Natural killer cell (primary cell): ENCODE measurements around the gene PCNX1. TPM values are rescaled to one million over a fixed set of nuclear protein-coding genes. Genes with fewer than 3 reads are reported as not detected.

Source experiments
- ATAC-seq, 3 donors: fragments of 150-1000 bp in 2 of 3; fragments of 200-7000 bp in 1 of 3; cut with Tn5 transposase; 1 replicate in 1 of 3; 2 replicates in 2 of 3; pipeline ENCODE4 v1.10.0; 2021; ENCODE audit warnings: mild to moderate bottlenecking in 2 of 3, moderate library complexity in 2 of 3
- DNase-seq, 2 donors: peaks; one replicate each; pipeline versions ENCODE4 v3.0.0 to v3.0.0-alpha.2; 2013 to 2021; ENCODE audit warnings: mixed read lengths in 1 of 2
- H3K27ac ChIP-seq: one replicate; pipeline ENCODE4 v1.5.1; 2013; ENCODE audit warnings: mild to moderate bottlenecking, low read length
- H3K27me3 ChIP-seq: one replicate; pipeline ENCODE4 v1.6.1; 2013; ENCODE audit warnings: low read length; ENCODE audit not compliant: control insufficient read depth, insufficient read depth
- H3K36me3 ChIP-seq: one replicate; pipeline ENCODE4 v1.6.1; 2013; ENCODE audit warnings: low read length; ENCODE audit not compliant: control insufficient read depth, insufficient read depth
- H3K4me1 ChIP-seq: one replicate; pipeline ENCODE4 v1.6.1; 2013; ENCODE audit warnings: low read length; ENCODE audit not compliant: control insufficient read depth, insufficient read depth
- H3K4me3 ChIP-seq: one replicate; pipeline ENCODE4 v1.5.1; 2013; ENCODE audit warnings: low read length
- H3K9me3 ChIP-seq: one replicate; pipeline ENCODE4 v1.6.1; 2013; ENCODE audit warnings: low read length; ENCODE audit not compliant: control insufficient read depth, insufficient read depth
- H3K27ac Mint-ChIP-seq, 2 donors: one replicate each; pipeline ENCODE4 v1.8.0; 2022; ENCODE audit warnings: mild to moderate bottlenecking in 2 of 2, mixed read lengths in 2 of 2, moderate library complexity in 1 of 2
- H3K27me3 Mint-ChIP-seq, 2 donors: one replicate each; pipeline ENCODE4 v1.8.0; 2022; ENCODE audit warnings: low read depth in 2 of 2, mixed read lengths in 2 of 2
- H3K36me3 Mint-ChIP-seq: one replicate; pipeline ENCODE4 v1.8.0; 2022; ENCODE audit warnings: mixed read lengths
- H3K4me1 Mint-ChIP-seq, 2 donors: one replicate each; pipeline ENCODE4 v1.8.0; 2022; ENCODE audit warnings: mixed read lengths in 2 of 2
- H3K4me3 Mint-ChIP-seq: one replicate; pipeline ENCODE4 v1.8.0; 2022; ENCODE audit warnings: mild to moderate bottlenecking, moderate library complexity, mixed read lengths
- H3K9me3 Mint-ChIP-seq, 2 donors: one replicate each; pipeline ENCODE4 v1.8.0; 2022; ENCODE audit warnings: mixed read lengths in 2 of 2
- WGBS: methylation state at CpG from one replicate; pipeline ENCODE4 v1.1.7; 2013; ENCODE audit warnings: missing lambda C conversion rate; ENCODE audit not compliant: insufficient coverage; 5-methylcytosine and 5-hydroxymethylcytosine counted together
- intact Hi-C: fragments of 100-400 bp; cut with micrococcal nuclease; formaldehyde crosslinking; loops from one replicate; pipeline ENCODE4 v1.14.2; 2022
- total RNA-seq, 4 donors: library from RNA; stranded (reverse); fragments of 120-200 nt in 1 of 4; gene quantifications; one replicate each; pipeline versions ENCODE4 v1.2.3 to v1.2.4, GENCODE V29; 2013 to 2022
- TF ChIP-seq, protein P1 (sequence below): fragments of 200-600 bp; IDR thresholded peaks from one replicate; pipeline ENCODE4 v1.8.0; 2022; ENCODE audit warnings: antibody characterized with exemption

PCNX1 gene
- total RNA-seq, 3 donors from 2014 or later (not counting 1 experiment from before 2014, with no cell fraction given), result 79.8 to 124 (median 119) TPM

DNA sequence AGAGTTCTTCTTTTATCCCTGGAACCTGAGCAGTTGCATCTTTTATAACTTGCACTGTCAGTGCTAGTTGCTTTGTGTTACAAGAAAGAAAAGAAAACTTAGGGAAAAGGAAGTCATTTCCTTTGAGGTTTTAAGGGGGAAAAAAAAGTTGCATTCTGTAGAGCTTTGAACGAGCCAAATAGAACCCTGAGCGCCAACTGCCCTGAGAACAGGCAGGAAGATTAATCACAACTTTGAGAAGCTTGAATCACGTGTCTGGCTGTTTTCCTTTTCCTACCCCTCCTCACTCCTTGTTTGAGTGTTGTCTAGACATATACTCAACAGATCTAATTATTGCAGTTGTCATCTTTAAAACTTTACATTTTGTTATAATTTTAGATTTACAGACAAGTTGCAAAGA is 12.5 kb downstream of the PCNX1 start:
- Histone ChIP-seq H3K9me3 (no peaks in the 10 kb centered on the region), H3K27me3 (no peaks in the 10 kb centered on the region), H3K27ac (no peak overlapping the region), H3K36me3 (peaks cover 3% of the 10 kb centered on the region), H3K4me1 (peaks cover 12% of the 10 kb centered on the region), H3K4me3 (no peak overlapping the region)
- Mint-ChIP-seq H3K4me1 (peaks cover 64 to 78% of the 10 kb centered on the region in 2 donors), H3K9me3 (no peaks in the 10 kb centered on the region), H3K27me3 (no peaks in the 10 kb centered on the region), H3K4me3 (peak overlapping the region; percentile 62), H3K36me3 (no peaks in the 10 kb centered on the region), H3K27ac (peak overlapping the region; percentile 74 to 82)
- 5% methylated on average over 2 of the region's 3 CpGs for WGBS
- intact Hi-C loops, result no loop called here
- ATAC-seq, result peak in 2 of 3 donors; percentile 43 to 44
- TF ChIP-seq, protein P1, sequence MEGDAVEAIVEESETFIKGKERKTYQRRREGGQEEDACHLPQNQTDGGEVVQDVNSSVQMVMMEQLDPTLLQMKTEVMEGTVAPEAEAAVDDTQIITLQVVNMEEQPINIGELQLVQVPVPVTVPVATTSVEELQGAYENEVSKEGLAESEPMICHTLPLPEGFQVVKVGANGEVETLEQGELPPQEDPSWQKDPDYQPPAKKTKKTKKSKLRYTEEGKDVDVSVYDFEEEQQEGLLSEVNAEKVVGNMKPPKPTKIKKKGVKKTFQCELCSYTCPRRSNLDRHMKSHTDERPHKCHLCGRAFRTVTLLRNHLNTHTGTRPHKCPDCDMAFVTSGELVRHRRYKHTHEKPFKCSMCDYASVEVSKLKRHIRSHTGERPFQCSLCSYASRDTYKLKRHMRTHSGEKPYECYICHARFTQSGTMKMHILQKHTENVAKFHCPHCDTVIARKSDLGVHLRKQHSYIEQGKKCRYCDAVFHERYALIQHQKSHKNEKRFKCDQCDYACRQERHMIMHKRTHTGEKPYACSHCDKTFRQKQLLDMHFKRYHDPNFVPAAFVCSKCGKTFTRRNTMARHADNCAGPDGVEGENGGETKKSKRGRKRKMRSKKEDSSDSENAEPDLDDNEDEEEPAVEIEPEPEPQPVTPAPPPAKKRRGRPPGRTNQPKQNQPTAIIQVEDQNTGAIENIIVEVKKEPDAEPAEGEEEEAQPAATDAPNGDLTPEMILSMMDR, result no peak
- DNase-seq, result peak in 1 of 2 donors; percentile 50

DNA sequence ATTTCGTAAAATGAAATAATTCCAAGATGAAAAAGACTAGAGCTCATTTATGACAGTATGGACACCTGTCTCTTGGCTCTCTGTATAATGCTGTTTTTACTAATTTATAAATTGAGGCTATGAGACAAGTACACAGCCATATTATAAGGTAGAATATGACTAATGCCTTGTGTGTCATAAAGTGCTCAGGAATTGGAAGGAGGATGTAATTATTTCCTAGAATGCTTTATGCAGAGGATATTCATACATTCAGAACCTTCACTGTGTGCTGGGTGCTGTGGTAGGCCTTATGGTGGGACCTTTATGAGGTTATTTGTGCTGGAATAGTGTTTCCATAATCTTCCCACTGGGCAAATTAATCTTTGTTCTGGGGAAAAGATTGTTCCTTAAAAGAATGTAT is 13.3 kb downstream of the PCNX1 start:
- TF ChIP-seq, protein P1, result no peak
- peak overlapping the region; percentile 74 to 82 for H3K27ac Mint-ChIP-seq
- H3K9me3 ChIP-seq, result no peaks in the 10 kb centered on the region
- H3K36me3 Mint-ChIP-seq, result no peaks in the 10 kb centered on the region
- H3K4me1 Mint-ChIP-seq, result peaks cover 63 to 85% of the 10 kb centered on the region in 2 donors
- no peak overlapping the region for H3K4me3 ChIP-seq
- H3K4me1 ChIP-seq, result peaks cover 15% of the 10 kb centered on the region
- no peaks in the 10 kb centered on the region for H3K27me3 ChIP-seq
- intact Hi-C loops, result no loop called here
- peaks cover 3% of the 10 kb centered on the region for H3K36me3 ChIP-seq
- WGBS, result 100% methylated on average over 1 of the region's 1 CpG
- no peaks in the 10 kb centered on the region for H3K9me3 Mint-ChIP-seq
- DNase-seq, result no peak
- no peak overlapping the region for H3K4me3 Mint-ChIP-seq
- ATAC-seq, result peak in 1 of 3 donors; percentile 16
- no peaks in the 10 kb centered on the region for H3K27me3 Mint-ChIP-seq
- H3K27ac ChIP-seq, result no peak overlapping the region

DNA sequence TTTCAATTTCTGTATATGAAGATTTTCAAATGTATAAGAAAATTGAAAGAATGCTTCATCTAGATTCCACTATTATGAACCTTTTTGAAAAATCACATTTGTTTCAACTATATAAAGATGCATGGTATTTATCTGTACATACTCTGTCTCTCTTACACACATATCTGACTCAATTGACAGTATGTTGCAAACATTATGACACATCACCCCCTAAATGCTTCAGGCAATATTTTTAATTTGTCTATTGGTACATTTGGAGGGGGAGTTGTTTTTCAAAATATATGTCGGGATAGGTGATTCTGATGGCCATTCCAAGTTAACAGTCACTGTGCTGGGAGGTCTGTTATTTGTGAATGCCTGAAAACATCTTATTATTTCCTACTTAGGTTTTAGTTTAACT is 14.4 kb downstream of the PCNX1 start:
- Mint-ChIP-seq H3K27me3 (no peaks in the 10 kb centered on the region), H3K4me1 (peaks cover 64 to 85% of the 10 kb centered on the region in 2 donors), H3K36me3 (no peaks in the 10 kb centered on the region), H3K27ac (peak overlapping the region; percentile 49 to 82), H3K4me3 (no peak overlapping the region), H3K9me3 (no peaks in the 10 kb centered on the region)
- 80% methylated on average over 1 of the region's 1 CpG for WGBS
- peaks cover 23% of the 10 kb centered on the region for H3K4me1 ChIP-seq
- TF ChIP-seq, protein P1, result no peak
- intact Hi-C loops, result no loop called here
- H3K27ac ChIP-seq, result no peak overlapping the region
- H3K36me3 ChIP-seq, result peaks cover 3% of the 10 kb centered on the region
- DNase-seq, result no peak
- ATAC-seq, result no peak
- no peak overlapping the region for H3K4me3 ChIP-seq
- no peaks in the 10 kb centered on the region for H3K27me3 ChIP-seq
- no peaks in the 10 kb centered on the region for H3K9me3 ChIP-seq

DNA sequence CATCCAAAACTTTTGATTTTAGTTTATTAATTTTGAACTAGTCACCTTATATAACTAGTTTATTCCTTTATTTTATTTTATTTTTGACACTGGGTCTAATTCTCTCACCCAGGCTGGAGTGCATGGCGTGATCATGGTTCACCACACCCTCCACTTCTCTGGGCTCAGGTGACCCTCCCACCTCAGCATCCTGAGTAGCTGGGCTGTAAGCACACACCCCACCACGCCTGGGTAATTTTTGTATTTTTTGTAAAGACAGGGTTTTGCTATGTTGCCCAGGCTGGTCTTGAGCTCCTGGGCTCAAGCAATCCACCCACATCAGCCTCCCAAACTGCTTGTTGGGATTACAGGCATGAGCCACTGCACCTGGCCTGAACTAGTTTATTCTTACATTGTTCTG is 17.3 kb downstream of the PCNX1 start:
- Histone ChIP-seq H3K4me1 (peaks cover 26% of the 10 kb centered on the region), H3K27ac (no peak overlapping the region), H3K27me3 (no peaks in the 10 kb centered on the region), H3K4me3 (no peak overlapping the region), H3K9me3 (no peaks in the 10 kb centered on the region), H3K36me3 (no peaks in the 10 kb centered on the region)
- DNase-seq, result no peak
- H3K4me1 Mint-ChIP-seq, result peaks cover 43 to 73% of the 10 kb centered on the region in 2 donors
- peak overlapping the region in 1 of 2 donors; percentile 26 for H3K27ac Mint-ChIP-seq
- intact Hi-C loops, result no loop called here
- 29% methylated on average over 2 of the region's 2 CpGs for WGBS
- H3K9me3 Mint-ChIP-seq, result no peaks in the 10 kb centered on the region
- no peaks in the 10 kb centered on the region for H3K27me3 Mint-ChIP-seq
- ATAC-seq, result no peak
- H3K4me3 Mint-ChIP-seq, result no peak overlapping the region
- TF ChIP-seq, protein P1, result no peak
- no peaks in the 10 kb centered on the region for H3K36me3 Mint-ChIP-seq
